ENCODE results near the gene FAM3A. TPM values are rescaled to one million over a fixed set of nuclear protein-coding genes. Genes with fewer than 3 reads are reported as not detected.

Gene FAM3A
- total and polyA plus RNA-seq, 2 donors (not counting 1 experiment from before 2014, with no cell fraction given), result 17.3 to 30.2 TPM

GRCh38 chrX:154469114-154469513 lies 46.9 kb downstream of the FAM3A start:
- H3K4me1 ChIP-seq (ENCODE audit: control insufficient read depth, extremely low read depth, insufficient read depth, low read length), result no peaks in the 10 kb centered on the region
- H3K36me3 ChIP-seq (ENCODE audit: control insufficient read depth, insufficient read depth, low read length), result peaks cover 24% of the 10 kb centered on the region
- no peaks in the 10 kb centered on the region for H3K9me3 ChIP-seq (ENCODE audit: control insufficient read depth, insufficient read depth, low read depth, low read length)
- TF ChIP-seq EZH2 (IDR thresholded peaks at IDR 0.05; ENCODE audit: low read length, missing control alignments) (no peak), CTCF (conservative IDR thresholded peaks at IDR 0.05 in 1 of 2, IDR thresholded peaks at IDR 0.05 in 1 of 2; ENCODE audit: low read depth in 1 of 2, low read length in 2 of 2) (no peak)
- no peak overlapping the region for H3K27ac ChIP-seq (ENCODE audit: insufficient read depth, low read length)
- no peaks in the 10 kb centered on the region for H3K27me3 ChIP-seq (ENCODE audit: control insufficient read depth, insufficient read depth, low read length)
- H3K4me2 ChIP-seq (ENCODE audit: extremely low read depth, insufficient read depth, low read length), result no peak overlapping the region
- H3K79me2 ChIP-seq (ENCODE audit: control insufficient read depth, insufficient read depth, low read length), result no peaks in the 10 kb centered on the region
- no peak for DNase-seq (ENCODE audit: low read depth in 2 of 2)
- H3K9ac ChIP-seq (ENCODE audit: insufficient read depth, low read length), result no peak overlapping the region
- no peaks in the 10 kb centered on the region for H4K20me1 ChIP-seq (ENCODE audit: control insufficient read depth, extremely low read depth, insufficient read depth, low read length)
- no peak overlapping the region for H3K4me3 ChIP-seq (replicated peaks in 1 of 4; ENCODE audit: control extremely low read depth in 1 of 4, insufficient read depth in 1 of 4, low read depth in 3 of 4, low read length in 4 of 4)
- no peak overlapping the region for H2AFZ ChIP-seq (ENCODE audit: low read length)

- H3K27ac ChIP-seq (ENCODE audit: insufficient read depth, low read length), result no peak overlapping the region
- no peak overlapping the region for H3K4me3 ChIP-seq (replicated peaks in 1 of 4; ENCODE audit: control extremely low read depth in 1 of 4, insufficient read depth in 1 of 4, low read depth in 3 of 4, low read length in 4 of 4)
- H2AFZ ChIP-seq (ENCODE audit: low read length), result no peak overlapping the region
- H3K9ac ChIP-seq (ENCODE audit: insufficient read depth, low read length), result no peak overlapping the region
- TF ChIP-seq CTCF (conservative IDR thresholded peaks at IDR 0.05 in 1 of 2, IDR thresholded peaks at IDR 0.05 in 1 of 2; ENCODE audit: low read depth in 1 of 2, low read length in 2 of 2), result no peak
- no peak for TF ChIP-seq EZH2 (IDR thresholded peaks at IDR 0.05; ENCODE audit: low read length, missing control alignments)
- no peak for DNase-seq (ENCODE audit: low read depth in 2 of 2)
- H3K27me3 ChIP-seq (ENCODE audit: control insufficient read depth, insufficient read depth, low read length), result no peaks in the 10 kb centered on the region
- H3K79me2 ChIP-seq (ENCODE audit: control insufficient read depth, insufficient read depth, low read length), result no peaks in the 10 kb centered on the region
- H3K4me1 ChIP-seq (ENCODE audit: control insufficient read depth, extremely low read depth, insufficient read depth, low read length), result no peaks in the 10 kb centered on the region
- no peaks in the 10 kb centered on the region for H3K9me3 ChIP-seq (ENCODE audit: control insufficient read depth, insufficient read depth, low read depth, low read length)
- no peak overlapping the region for H3K4me2 ChIP-seq (ENCODE audit: extremely low read depth, insufficient read depth, low read length)
- H4K20me1 ChIP-seq (ENCODE audit: control insufficient read depth, extremely low read depth, insufficient read depth, low read length), result no peaks in the 10 kb centered on the region
- peaks cover 27% of the 10 kb centered on the region for H3K36me3 ChIP-seq (ENCODE audit: control insufficient read depth, insufficient read depth, low read length)
Observed at GRCh38 chrX:154468217-154468616, 47.8 kb downstream of the FAM3A start.

GRCh38 chrX:154467556-154467955 lies 48.5 kb downstream of the FAM3A start:
- Histone ChIP-seq H3K4me2 (ENCODE audit: extremely low read depth, insufficient read depth, low read length) (no peak overlapping the region), H3K79me2 (ENCODE audit: control insufficient read depth, insufficient read depth, low read length) (peaks cover 2% of the 10 kb centered on the region), H3K27me3 (ENCODE audit: control insufficient read depth, insufficient read depth, low read length) (no peaks in the 10 kb centered on the region), H4K20me1 (ENCODE audit: control insufficient read depth, extremely low read depth, insufficient read depth, low read length) (no peaks in the 10 kb centered on the region), H3K36me3 (ENCODE audit: control insufficient read depth, insufficient read depth, low read length) (peaks cover 28% of the 10 kb centered on the region), H3K9ac (ENCODE audit: insufficient read depth, low read length) (no peak overlapping the region), H3K4me1 (ENCODE audit: control insufficient read depth, extremely low read depth, insufficient read depth, low read length) (no peaks in the 10 kb centered on the region), H3K9me3 (ENCODE audit: control insufficient read depth, insufficient read depth, low read depth, low read length) (no peaks in the 10 kb centered on the region), H3K4me3 (replicated peaks in 1 of 4; ENCODE audit: control extremely low read depth in 1 of 4, insufficient read depth in 1 of 4, low read depth in 3 of 4, low read length in 4 of 4) (no peak overlapping the region), H2AFZ (ENCODE audit: low read length) (no peak overlapping the region), H3K27ac (ENCODE audit: insufficient read depth, low read length) (no peak overlapping the region)
- DNase-seq (ENCODE audit: low read depth in 2 of 2), result no peak
- TF ChIP-seq CTCF (conservative IDR thresholded peaks at IDR 0.05 in 1 of 2, IDR thresholded peaks at IDR 0.05 in 1 of 2; ENCODE audit: low read depth in 1 of 2, low read length in 2 of 2) (no peak), EZH2 (IDR thresholded peaks at IDR 0.05; ENCODE audit: low read length, missing control alignments) (no peak)
